Panc1 (cell line): Measurements from ENCODE around the gene EIF2S3B. TPM values are rescaled to one million over a fixed set of nuclear protein-coding genes. Genes with fewer than 3 reads are reported as not detected.

Experiments used
- ATAC-seq: fragments of 200-7000 bp; cut with Tn5 transposase; 2 replicates; pipeline ENCODE4 v1.9.1; 2020; ENCODE audit warnings: mild to moderate bottlenecking, moderate library complexity
- BruUV-seq: library from RNA; stranded (reverse); fragments of 400-500 nt; replicated peaks from 2 replicates; lab custom pipeline; 2021; lab: Mats Ljungman, UMichigan
- CTCF ChIA-PET: fragments of 300-600 bp; sonication (Branson Sonifier 250); formaldehyde crosslinking; loops from one replicate; lab custom pipeline; 2022; ENCODE audit warnings: antibody characterized with exemption; lab: Charles Lee
- POLR2A ChIA-PET: fragments of 300-600 bp; sonication (Branson Sonifier 250); formaldehyde crosslinking; loops from one replicate; lab custom pipeline; 2022; ENCODE audit warnings: antibody characterized with exemption; lab: Charles Lee
- DNase-seq: peaks from one replicate; pipeline ENCODE4 v3.0.0-alpha.2; 2010; ENCODE audit warnings: low read depth, low spot score
- H3K27ac ChIP-seq: 2 replicates; pipeline ENCODE4 v1.5.1; 2011; ENCODE audit warnings: mild to moderate bottlenecking, low read length, inconsistent platforms
- H3K27me3 ChIP-seq: fragments of 200-500 bp; sonication (Bioruptor generic); 2 replicates; pipeline ENCODE4 v1.6.0; 2014; ENCODE audit warnings: low read length, inconsistent platforms; ENCODE audit not compliant: control insufficient read depth, insufficient read depth
- H3K36me3 ChIP-seq: fragments of 200-500 bp; sonication (Bioruptor generic); 2 replicates; pipeline ENCODE4 v1.5.1; 2014; ENCODE audit warnings: inconsistent platforms, mild to moderate bottlenecking, low read length, moderate library complexity; ENCODE audit not compliant: control insufficient read depth, insufficient read depth
- H3K4me1 ChIP-seq: 2 replicates; pipeline ENCODE4 v1.5.1; 2011; ENCODE audit warnings: inconsistent platforms, mild to moderate bottlenecking, low read length, moderate library complexity; ENCODE audit not compliant: control insufficient read depth, insufficient read depth
- H3K4me3 ChIP-seq, 2 experiments: 2 replicates each; pipeline ENCODE4 v1.5.1; 2011 to 2012; ENCODE audit warnings: low read depth in 2 of 2, low read length in 2 of 2, mild to moderate bottlenecking in 2 of 2, inconsistent platforms in 1 of 2, moderate library complexity in 1 of 2
- H3K9me3 ChIP-seq: fragments of 200-500 bp; sonication (Bioruptor generic); 2 replicates; pipeline ENCODE4 v1.5.1; 2014; ENCODE audit warnings: low read depth, mild to moderate bottlenecking, inconsistent platforms, low read length, moderate library complexity; ENCODE audit not compliant: control insufficient read depth, insufficient read depth
- CTCF ChIP-seq: fragments of 450-650 bp; IDR thresholded peaks from 2 replicates; pipeline ENCODE4 v1.5.1; 2017; ENCODE audit warnings: mild to moderate bottlenecking
- POLR2AphosphoS5 ChIP-seq: IDR thresholded peaks from 2 replicates; pipeline ENCODE4 v1.6.1; 2012; ENCODE audit warnings: mild to moderate bottlenecking, low read depth, low read length, moderate library complexity
- REST ChIP-seq, 2 experiments: IDR thresholded peaks; 2 replicates each; pipeline ENCODE4 v1.6.1; 2011 to 2012; ENCODE audit warnings: low read depth in 2 of 2, control low read depth in 1 of 2, low read length in 1 of 2, mild to moderate bottlenecking in 1 of 2, moderate library complexity in 1 of 2; ENCODE audit not compliant: insufficient read depth in 1 of 2
- SIN3A ChIP-seq: IDR thresholded peaks from 2 replicates; pipeline ENCODE4 v1.6.1; 2012; ENCODE audit warnings: low read depth, mild to moderate bottlenecking, low read length, moderate library complexity, borderline replicate concordance; ENCODE audit not compliant: insufficient read depth
- TCF7L2 ChIP-seq: IDR thresholded peaks from 2 replicates; pipeline ENCODE4 v1.6.1; 2011; ENCODE audit warnings: mild to moderate bottlenecking, low read depth, low read length, inconsistent platforms
- in situ Hi-C: cut with HindIII; loops from 2 replicates; pipeline ENCODE4 v1.10.0; 2016; ENCODE audit warnings: low sequenced_read_pairs, low pct_unique_long_range_greater_than_20kb
- intact Hi-C: fragments of 100-400 bp; cut with micrococcal nuclease; formaldehyde crosslinking; loops from one replicate; pipeline ENCODE4 v1.10.0; 2022; ENCODE audit not compliant: unreplicated experiment
- total RNA-seq: library from RNA; stranded (reverse); gene quantifications from one replicate; pipeline ENCODE4 v1.2.1, GENCODE V29; 2021; ENCODE audit not compliant: unreplicated experiment

The EIF2S3B gene
- total RNA-seq, 1 experiment from 2014 or later = 0.28 TPM

GRCh38 chr12:10537721-10538120, 32.0 kb downstream of the EIF2S3B start:
- no peak for TF ChIP-seq SIN3A
- TF ChIP-seq REST (IDR thresholded peaks at IDR 0.05; ENCODE audit: insufficient read depth in 1 of 2, low read depth in 2 of 2, low read length in 1 of 2) = no peak
- TF ChIP-seq TCF7L2 = no peak
- no peak for TF ChIP-seq POLR2AphosphoS5
- TF ChIP-seq CTCF = no peak
- H3K36me3 ChIP-seq = no peaks in the 10 kb centered on the region
- no peak overlapping the region for H3K4me3 ChIP-seq
- in situ Hi-C loops (no loop called here), intact Hi-C loops (no loop called here)
- BruUV-seq = no TSS peak
- CTCF ChIA-PET = no interaction called here
- DNase-seq = no peak
- ATAC-seq = no peak
- POLR2A ChIA-PET = no interaction called here
- no peaks in the 10 kb centered on the region for H3K4me1 ChIP-seq
- no peaks in the 10 kb centered on the region for H3K27me3 ChIP-seq
- H3K9me3 ChIP-seq = no peaks in the 10 kb centered on the region
- no peak overlapping the region for H3K27ac ChIP-seq

GRCh38 chr12:10540776-10541205, 35.1 kb downstream of the EIF2S3B start:
- Histone ChIP-seq H3K27ac (no peak overlapping the region), H3K4me3 (no peak overlapping the region), H3K9me3 (no peaks in the 10 kb centered on the region), H3K27me3 (no peaks in the 10 kb centered on the region), H3K4me1 (no peaks in the 10 kb centered on the region), H3K36me3 (no peaks in the 10 kb centered on the region)
- DNase-seq (no peak), ATAC-seq (no peak)
- ChIA-PET CTCF (no interaction called here), POLR2A (no interaction called here)
- no peak for TF ChIP-seq TCF7L2
- TF ChIP-seq POLR2AphosphoS5 = no peak
- no peak for TF ChIP-seq SIN3A
- TF ChIP-seq CTCF = no peak
- TF ChIP-seq REST (IDR thresholded peaks at IDR 0.05; ENCODE audit: insufficient read depth in 1 of 2, low read depth in 2 of 2, low read length in 1 of 2) = no peak
- intact Hi-C loops (no loop called here), in situ Hi-C loops (no loop called here)
- BruUV-seq = no TSS peak
